Right hindlimb (tissue), 1 donor: ENCODE results near the gene IGFLR1.
"Not testable (repeated sequence)": the region's sequence is repeated elsewhere in the genome, so short reads cannot be mapped to it uniquely, and the experiment has no call there.

ENCODE experiments used
- DNase-seq: peaks from one replicate; pipeline ENCODE4 v3.0.0-alpha.2; 2018

The IGFLR1 gene

DNA sequence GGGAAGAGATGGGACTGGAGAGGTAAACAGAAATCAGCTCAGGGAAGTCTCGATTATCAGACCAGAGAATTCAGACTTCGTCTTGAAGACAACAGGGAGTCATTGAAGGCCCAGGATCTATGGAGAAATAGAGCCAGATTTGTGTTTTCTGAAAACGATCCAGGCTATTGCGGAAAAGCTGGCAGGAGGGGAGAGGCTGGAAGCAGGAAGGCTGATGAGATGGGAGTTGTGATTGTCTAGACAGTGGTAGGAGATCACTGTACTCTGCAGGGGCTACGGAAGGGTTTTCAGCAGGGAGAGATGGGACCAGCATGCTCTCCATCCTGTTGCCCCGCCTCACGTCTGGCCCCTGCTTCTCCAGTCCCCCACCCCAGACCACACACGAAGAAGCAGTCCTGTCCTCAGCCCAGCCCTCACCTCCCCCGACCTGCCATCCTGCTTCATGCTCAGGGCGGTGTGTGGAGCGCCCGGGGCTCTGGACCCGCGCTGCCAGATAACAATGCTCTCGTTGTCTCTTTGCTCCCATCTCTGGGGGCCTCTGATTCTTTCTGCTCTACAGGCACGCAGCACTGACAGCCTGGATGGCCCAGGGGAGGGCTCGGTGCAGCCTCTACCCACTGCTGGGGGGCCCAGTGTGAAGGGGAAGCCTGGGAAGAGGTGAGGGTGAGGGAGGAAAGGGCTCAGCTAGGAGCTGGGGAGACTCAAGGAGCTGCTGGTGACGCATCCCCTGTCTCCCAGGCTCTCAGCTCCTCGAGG lies 35.0 kb upstream of the IGFLR1 start:
- no peak for DNase-seq

DNA sequence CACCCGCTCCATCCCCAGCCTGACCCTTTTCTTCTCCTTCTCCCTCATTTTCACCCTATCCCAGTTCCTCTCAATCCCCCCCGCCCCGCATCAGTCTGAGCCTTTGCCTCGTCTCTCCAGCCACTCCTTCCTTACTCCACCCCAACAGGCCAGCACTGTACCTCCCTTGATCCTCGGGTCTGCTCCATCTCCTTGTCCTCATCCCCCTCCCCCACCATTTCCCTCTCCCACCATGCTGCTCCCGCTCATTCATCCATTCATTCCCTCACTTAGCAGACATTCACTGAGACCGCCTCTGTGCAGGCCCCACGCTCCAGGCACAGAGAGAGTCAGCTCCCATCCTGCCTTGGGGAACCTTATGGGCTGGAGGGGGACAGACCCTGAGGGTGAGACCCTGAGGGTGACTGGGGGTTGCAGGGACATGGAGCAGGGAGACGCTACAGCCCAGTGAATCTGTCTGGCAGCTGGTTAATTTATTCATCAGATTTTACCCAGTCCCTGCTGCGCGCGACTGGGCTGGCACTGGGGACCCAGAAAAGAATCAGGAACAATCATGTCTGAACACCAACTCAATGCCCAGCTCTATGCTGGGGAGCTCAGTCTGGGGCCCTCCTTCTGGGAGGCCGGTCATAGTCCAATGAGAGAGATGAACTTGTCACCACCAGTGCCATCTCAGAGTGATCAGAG lies 34.0 kb upstream of the IGFLR1 start:
- DNase-seq, result no peak

DNA sequence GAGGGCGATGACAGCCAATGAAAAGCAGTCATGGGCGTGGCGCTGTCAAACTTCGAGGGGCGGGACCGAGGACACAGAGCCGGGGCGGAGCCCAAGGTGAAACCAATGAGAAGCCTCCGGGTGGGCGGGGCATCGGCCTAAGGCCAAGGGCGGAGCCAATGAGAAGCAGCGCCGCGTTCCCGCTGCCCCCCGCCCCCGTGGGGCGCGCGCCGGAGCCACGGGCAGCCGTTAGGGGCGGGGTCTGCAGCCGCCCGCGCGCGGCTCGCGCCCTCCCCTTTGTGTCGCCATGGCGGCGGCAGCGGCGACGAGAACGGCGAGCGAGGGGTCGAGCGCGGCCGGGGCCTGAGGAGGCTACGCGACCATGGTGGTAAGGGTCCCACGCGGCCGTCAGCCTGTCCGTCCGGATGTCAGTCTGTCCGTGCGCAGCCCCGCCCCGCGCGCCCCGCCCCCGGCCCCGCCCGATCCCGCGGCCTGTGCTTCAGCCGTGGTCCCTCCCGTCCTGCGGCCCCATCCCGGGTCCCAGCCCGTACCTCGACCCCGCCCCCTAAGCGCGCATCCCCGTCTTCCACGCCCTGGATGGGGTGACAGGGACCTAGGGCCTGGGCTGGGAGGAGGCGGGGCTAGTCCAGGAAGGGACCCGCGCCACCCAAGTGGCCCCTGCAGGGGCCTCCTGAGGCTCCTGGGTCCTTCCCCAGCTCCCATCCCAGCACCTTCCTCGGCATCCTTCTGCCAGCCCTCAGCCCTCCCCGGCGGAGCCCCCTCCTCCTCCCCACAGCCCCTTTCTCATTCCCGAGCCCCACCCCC lies 33.2 kb upstream of the IGFLR1 start, which contains the start of gene ARHGAP33:
ARHGAP33 (plus strand) TSS at position 267 of the 804 bp plus-strand sequence; CDS start at position 362, 95 bp downstream.
- peak; percentile 99 for DNase-seq

GRCh38 chr19:35775046-35775297 lies 32.7 kb upstream of the IGFLR1 start:
- no peak for DNase-seq

DNA sequence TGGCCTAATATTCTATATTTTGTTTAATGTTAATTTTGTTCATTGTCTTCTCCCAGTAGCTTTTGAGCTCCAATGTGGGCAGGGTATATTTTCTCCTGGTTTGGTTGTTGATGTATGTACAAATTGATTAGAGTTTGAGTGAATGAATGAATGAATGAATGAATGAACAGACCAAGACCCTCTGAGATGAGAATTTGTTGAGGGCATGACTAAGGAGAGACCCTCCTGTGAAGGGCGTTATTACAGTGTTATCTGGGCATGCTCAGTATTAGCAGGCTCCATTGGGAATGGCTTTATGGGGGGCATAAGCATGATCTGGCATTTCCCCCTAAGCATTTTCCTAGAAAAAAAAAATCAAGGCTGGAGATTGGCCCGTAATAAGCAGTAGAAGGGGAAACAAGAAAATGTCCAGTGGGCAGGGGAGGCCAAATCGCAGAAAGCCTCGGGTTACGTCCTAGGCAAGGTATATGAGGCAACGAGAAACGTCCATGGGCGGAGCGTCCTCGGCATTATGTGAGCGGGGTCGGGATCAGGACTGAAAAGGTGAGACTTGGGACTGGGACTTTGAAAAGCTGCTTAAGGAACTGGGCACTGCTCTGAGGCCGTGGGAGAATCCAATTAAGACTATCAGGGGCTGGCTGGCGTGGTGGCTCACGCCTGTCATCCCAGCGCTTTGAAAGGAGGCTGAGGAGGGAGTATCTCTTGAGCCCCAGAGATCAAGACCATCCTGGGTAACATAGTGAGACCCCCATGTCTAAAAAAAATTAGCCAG lies 32.2 kb upstream of the IGFLR1 start:
- DNase-seq, result no peak

GRCh38 chr19:35773020-35773806 lies 31.0 kb upstream of the IGFLR1 start:
- no peak for DNase-seq

GRCh38 chr19:35772362-35772761 lies 30.1 kb upstream of the IGFLR1 start:
- not testable (repeated sequence) for DNase-seq

- DNase-seq, result no peak
Observed at GRCh38 chr19:35768082-35768421, 25.8 kb upstream of the IGFLR1 start.

GRCh38 chr19:35767288-35768081 lies 25.2 kb upstream of the IGFLR1 start:
- peak; percentile 55 for DNase-seq

DNA sequence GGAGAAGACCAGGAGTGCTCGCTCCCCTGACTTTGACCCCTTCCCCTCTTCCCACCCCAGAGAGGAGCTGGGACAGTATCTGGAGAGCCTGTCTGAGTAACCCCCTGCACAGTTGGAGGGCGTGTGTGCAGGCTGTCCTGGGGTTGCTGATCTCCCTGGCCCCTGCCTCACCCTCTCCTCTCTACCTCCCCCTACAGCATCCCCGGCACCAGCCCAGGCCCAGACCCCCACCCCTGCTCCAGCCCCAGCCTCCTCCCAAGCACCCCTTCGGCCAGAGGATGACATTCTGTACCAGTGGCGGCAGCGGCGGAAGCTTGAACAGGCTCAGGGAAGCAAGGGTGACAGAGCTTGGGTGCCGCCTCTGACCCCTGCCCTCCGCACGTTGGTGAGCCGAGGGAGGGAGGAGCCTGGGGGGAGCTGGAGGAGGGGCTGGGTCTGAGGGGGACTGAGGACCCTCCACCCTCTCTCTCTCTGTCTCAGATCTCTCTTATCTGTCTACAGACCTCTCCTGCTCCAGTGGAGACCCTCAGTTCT lies 24.4 kb upstream of the IGFLR1 start:
- peak; percentile 13 for DNase-seq

- peak; percentile 8 for DNase-seq
Observed at GRCh38 chr19:35764432-35765315, 22.4 kb upstream of the IGFLR1 start.

DNA sequence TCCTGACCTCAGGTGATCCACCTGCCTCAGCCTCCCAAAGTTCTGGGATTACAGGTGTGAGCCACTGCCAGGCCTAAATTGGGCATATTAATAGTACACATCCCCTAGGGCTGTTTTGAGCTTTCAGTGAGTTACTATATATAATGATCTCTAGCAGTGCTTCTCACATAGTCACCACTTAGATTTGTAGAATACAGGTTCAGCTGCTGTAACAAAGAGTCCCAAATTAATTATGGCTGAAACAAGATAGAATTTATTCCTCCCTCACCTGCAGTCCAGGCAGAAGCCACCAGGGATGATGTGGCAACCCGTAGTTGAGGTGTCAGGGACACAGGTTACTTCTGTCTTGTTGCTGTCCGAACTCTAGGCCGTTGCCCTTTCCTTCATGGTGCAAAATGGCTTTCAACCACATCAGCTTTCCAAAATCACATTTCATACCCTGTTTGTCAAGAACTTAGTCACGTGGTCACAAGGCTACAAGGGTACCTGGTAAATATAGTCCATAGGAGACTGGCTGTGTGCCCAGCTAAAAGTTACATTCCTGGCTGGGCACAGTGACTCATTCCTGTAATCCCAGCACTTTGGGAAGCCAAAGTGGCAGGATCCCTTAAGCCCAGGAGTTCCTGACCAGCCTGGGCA lies 18.6 kb upstream of the IGFLR1 start:
- no peak for DNase-seq

DNA sequence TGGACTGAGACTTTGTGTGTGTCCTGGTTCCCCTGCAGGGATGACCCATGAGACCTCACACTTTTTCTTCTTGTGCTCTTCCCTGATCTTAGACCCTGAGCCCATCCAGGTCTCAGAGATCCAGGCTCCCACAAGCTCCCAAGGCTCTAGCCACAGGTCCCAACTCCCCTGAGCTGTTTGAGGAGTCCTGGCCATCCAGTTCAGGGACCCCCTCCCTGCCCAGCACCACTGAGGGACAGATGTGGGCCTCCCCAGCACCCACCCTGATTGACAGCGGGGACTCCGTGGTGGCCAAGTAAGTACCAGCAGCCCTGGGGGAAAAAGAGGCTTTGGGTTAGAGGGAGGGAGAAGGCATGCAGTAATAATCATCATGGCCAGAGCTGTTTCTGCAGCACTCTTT lies 17.4 kb upstream of the IGFLR1 start:
- DNase-seq, result no peak

- peak; percentile 100 for DNase-seq
Observed at GRCh38 chr19:35757749-35758608, 15.7 kb upstream of the IGFLR1 start, which contains the start of gene PROSER3. PROSER3 (plus strand) TSS chr19:35758176; CDS start chr19:35758216, 40 bp downstream.

- peak; percentile 97 for DNase-seq
Observed at GRCh38 chr19:35757231-35757748, 15.0 kb upstream of the IGFLR1 start.

- DNase-seq, result peak; percentile 84
Observed at GRCh38 chr19:35756377-35757230, 14.4 kb upstream of the IGFLR1 start, which contains the start of gene HSPB6. HSPB6 (minus strand) TSS chr19:35757029; CDS start chr19:35757008, 21 bp downstream.
